ENCODE data around the gene IL34.
A peak's percentile ranks its signal among the peaks of the same experiment; 100 is the strongest.

IL34 gene

DNA sequence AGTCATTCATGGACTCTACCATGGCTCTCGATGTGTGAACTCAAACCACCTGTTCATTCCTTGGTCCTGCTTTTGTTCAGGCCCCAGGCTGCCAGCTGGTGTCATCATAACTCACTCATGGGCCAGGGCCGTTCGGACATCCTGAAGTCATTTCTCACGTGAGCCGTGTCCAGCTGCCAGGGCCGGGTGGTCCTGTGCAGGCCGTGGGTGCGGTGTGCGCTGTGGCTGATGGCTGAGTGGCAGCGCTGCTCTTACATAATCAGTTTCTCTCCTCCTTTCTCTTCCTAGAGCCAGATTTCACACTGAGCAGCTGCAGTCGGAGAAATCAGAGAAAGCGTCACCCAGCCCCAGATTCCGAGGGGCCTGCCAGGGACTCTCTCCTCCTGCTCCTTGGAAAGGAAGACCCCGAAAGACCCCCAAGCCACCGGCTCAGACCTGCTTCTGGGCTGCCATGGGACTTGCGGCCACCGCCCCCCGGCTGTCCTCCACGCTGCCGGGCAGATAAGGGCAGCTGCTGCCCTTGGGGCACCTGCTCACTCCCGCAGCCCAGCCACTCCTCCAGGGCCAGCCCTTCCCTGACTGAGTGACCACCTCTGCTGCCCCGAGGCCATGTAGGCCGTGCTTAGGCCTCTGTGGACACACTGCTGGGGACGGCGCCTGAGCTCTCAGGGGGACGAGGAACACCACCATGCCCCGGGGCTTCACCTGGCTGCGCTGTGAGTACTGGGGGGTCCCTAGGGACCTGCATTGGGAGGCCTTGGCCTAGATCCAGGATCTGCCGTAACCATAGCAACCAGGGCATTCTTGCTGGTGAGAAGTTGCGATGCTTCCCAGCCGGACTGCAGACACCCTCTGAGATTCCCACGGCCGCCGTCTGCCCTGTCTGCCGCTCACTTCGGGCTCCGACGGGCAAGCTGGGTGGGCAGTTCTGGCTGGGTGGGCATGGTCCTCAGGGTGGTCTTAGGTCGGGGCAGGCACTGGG lies at the start of gene IL34:
Gene IL34, plus strand, starts transcription at position 300 of the 982 bp plus-strand sequence. Its CDS starts 389 bp downstream, at position 689.
- TF ChIP-seq ZNF565 (CRISPR knock-in tag; conservative IDR thresholded peaks at IDR 0.05; ENCODE audit: low read depth) (no peak), ZFP3 (CRISPR knock-in tag; IDR thresholded peaks at IDR 0.05) (no peak), CSDC2 (CRISPR knock-in tag; IDR thresholded peaks at IDR 0.05) (no peak), OSR1 (CRISPR knock-in tag; IDR thresholded peaks at IDR 0.05) (no peak), ZNF8 (CRISPR knock-in tag; IDR thresholded peaks at IDR 0.05) (no peak), PPARA (CRISPR knock-in tag; IDR thresholded peaks at IDR 0.05; ENCODE audit: borderline replicate concordance) (no peak), TOX (CRISPR knock-in tag; IDR thresholded peaks at IDR 0.05; ENCODE audit: borderline replicate concordance) (no peak), ARNTL (CRISPR knock-in tag; IDR thresholded peaks at IDR 0.05; ENCODE audit: borderline replicate concordance, low read depth) (no peak), ZFP30 (CRISPR knock-in tag; IDR thresholded peaks at IDR 0.05) (no peak), BACH2 (CRISPR knock-in tag; IDR thresholded peaks at IDR 0.05; ENCODE audit: borderline replicate concordance) (no peak), TCF4 (CRISPR knock-in tag; IDR thresholded peaks at IDR 0.05; ENCODE audit: borderline replicate concordance) (no peak), RARB (CRISPR knock-in tag; IDR thresholded peaks at IDR 0.05) (no peak), ZNF70 (CRISPR knock-in tag; IDR thresholded peaks at IDR 0.05) (no peak)
- TF ChIP-seq, protein P1, sequence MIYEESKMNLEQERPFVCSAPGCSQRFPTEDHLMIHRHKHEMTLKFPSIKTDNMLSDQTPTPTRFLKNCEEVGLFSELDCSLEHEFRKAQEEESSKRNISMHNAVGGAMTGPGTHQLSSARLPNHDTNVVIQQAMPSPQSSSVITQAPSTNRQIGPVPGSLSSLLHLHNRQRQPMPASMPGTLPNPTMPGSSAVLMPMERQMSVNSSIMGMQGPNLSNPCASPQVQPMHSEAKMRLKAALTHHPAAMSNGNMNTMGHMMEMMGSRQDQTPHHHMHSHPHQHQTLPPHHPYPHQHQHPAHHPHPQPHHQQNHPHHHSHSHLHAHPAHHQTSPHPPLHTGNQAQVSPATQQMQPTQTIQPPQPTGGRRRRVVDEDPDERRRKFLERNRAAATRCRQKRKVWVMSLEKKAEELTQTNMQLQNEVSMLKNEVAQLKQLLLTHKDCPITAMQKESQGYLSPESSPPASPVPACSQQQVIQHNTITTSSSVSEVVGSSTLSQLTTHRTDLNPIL (CRISPR knock-in tag; IDR thresholded peaks at IDR 0.05; ENCODE audit: low read depth), result no peak
- TF ChIP-seq, protein P2, sequence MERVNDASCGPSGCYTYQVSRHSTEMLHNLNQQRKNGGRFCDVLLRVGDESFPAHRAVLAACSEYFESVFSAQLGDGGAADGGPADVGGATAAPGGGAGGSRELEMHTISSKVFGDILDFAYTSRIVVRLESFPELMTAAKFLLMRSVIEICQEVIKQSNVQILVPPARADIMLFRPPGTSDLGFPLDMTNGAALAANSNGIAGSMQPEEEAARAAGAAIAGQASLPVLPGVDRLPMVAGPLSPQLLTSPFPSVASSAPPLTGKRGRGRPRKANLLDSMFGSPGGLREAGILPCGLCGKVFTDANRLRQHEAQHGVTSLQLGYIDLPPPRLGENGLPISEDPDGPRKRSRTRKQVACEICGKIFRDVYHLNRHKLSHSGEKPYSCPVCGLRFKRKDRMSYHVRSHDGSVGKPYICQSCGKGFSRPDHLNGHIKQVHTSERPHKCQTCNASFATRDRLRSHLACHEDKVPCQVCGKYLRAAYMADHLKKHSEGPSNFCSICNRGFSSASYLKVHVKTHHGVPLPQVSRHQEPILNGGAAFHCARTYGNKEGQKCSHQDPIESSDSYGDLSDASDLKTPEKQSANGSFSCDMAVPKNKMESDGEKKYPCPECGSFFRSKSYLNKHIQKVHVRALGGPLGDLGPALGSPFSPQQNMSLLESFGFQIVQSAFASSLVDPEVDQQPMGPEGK (CRISPR knock-in tag; IDR thresholded peaks at IDR 0.05; ENCODE audit: borderline replicate concordance), result no peak
- TF ChIP-seq, protein P3, sequence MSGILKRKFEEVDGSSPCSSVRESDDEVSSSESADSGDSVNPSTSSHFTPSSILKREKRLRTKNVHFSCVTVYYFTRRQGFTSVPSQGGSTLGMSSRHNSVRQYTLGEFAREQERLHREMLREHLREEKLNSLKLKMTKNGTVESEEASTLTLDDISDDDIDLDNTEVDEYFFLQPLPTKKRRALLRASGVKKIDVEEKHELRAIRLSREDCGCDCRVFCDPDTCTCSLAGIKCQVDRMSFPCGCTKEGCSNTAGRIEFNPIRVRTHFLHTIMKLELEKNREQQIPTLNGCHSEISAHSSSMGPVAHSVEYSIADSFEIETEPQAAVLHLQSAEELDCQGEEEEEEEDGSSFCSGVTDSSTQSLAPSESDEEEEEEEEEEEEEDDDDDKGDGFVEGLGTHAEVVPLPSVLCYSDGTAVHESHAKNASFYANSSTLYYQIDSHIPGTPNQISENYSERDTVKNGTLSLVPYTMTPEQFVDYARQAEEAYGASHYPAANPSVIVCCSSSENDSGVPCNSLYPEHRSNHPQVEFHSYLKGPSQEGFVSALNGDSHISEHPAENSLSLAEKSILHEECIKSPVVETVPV (CRISPR knock-in tag; IDR thresholded peaks at IDR 0.05), result no peak
- TF ChIP-seq, protein P4, sequence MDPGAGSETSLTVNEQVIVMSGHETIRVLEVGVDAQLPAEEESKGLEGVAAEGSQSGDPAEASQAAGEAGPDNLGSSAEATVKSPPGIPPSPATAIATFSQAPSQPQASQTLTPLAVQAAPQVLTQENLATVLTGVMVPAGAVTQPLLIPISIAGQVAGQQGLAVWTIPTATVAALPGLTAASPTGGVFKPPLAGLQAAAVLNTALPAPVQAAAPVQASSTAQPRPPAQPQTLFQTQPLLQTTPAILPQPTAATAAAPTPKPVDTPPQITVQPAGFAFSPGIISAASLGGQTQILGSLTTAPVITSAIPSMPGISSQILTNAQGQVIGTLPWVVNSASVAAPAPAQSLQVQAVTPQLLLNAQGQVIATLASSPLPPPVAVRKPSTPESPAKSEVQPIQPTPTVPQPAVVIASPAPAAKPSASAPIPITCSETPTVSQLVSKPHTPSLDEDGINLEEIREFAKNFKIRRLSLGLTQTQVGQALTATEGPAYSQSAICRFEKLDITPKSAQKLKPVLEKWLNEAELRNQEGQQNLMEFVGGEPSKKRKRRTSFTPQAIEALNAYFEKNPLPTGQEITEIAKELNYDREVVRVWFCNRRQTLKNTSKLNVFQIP (CRISPR knock-in tag; IDR thresholded peaks at IDR 0.05; ENCODE audit: borderline replicate concordance, low read depth), result no peak
- ATAC-seq, result peak; percentile 29; the same call in 2 of the 3 replicates

DNA sequence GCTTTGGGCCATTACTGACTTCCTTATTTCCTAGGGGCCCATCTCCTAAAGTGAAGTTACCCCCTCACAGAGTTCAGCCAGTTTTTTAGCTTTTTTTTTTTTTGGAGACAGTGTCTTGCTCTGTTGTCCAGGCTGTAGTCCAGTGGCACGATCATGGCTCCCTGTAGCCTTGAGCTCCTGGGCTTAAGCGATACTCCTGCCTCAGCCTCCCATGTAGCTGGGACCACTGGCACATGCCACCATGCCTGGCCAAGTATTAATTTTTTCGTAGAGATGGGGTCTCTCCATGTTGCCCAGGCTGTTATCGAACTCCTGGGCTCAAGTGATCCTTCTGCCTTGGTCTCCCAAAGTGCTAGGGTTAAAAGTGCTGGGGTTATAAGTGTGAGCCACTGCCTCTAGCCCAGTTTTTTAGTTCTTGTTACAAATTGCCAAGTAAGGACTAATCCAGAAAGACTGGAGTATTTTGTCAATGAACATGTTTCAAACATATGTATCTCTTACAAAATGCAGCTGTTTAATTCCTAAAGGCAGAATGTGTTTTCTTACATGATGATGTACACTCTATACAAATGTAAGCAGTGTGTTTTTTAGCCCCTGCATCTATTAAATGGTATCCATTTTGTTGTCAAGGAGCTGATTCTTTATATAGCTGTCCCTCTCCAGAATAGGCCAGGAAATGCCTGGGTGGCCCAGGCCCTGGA lies 49.1 kb upstream of the IL34 start:
- TF ChIP-seq, protein P5, sequence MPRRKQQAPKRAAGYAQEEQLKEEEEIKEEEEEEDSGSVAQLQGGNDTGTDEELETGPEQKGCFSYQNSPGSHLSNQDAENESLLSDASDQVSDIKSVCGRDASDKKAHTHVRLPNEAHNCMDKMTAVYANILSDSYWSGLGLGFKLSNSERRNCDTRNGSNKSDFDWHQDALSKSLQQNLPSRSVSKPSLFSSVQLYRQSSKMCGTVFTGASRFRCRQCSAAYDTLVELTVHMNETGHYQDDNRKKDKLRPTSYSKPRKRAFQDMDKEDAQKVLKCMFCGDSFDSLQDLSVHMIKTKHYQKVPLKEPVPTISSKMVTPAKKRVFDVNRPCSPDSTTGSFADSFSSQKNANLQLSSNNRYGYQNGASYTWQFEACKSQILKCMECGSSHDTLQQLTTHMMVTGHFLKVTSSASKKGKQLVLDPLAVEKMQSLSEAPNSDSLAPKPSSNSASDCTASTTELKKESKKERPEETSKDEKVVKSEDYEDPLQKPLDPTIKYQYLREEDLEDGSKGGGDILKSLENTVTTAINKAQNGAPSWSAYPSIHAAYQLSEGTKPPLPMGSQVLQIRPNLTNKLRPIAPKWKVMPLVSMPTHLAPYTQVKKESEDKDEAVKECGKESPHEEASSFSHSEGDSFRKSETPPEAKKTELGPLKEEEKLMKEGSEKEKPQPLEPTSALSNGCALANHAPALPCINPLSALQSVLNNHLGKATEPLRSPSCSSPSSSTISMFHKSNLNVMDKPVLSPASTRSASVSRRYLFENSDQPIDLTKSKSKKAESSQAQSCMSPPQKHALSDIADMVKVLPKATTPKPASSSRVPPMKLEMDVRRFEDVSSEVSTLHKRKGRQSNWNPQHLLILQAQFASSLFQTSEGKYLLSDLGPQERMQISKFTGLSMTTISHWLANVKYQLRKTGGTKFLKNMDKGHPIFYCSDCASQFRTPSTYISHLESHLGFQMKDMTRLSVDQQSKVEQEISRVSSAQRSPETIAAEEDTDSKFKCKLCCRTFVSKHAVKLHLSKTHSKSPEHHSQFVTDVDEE (CRISPR knock-in tag; IDR thresholded peaks at IDR 0.05), result no peak
- TF ChIP-seq ZFP30 (CRISPR knock-in tag; IDR thresholded peaks at IDR 0.05) (no peak), TCF4 (CRISPR knock-in tag; IDR thresholded peaks at IDR 0.05; ENCODE audit: borderline replicate concordance) (no peak)

More for the DNA sequence above, 49.1 kb upstream of the IL34 start:
- ATAC-seq, result no peak

Data from SK-N-SH treated with all-trans-retinoic acid at 6 μM for 48 hours (cell line).